ENCODE measurements around the gene FBXO38. TPM values are rescaled to one million over a fixed set of nuclear protein-coding genes. Genes with fewer than 3 reads are reported as not detected.

The FBXO38 gene
- total RNA-seq, 3 donors from 2014 or later, result 50.6 to 80.9 (median 67.5) TPM

GRCh38 chr5:148390914-148391313 lies 7.2 kb downstream of the FBXO38 start:
- Histone ChIP-seq H3K36me3 (no peaks in the 10 kb centered on the region), H3K4me3 (no peak overlapping the region), H3K4me1 (no peaks in the 10 kb centered on the region), H3K9me3 (no peaks in the 10 kb centered on the region), H3K27me3 (no peaks in the 10 kb centered on the region), H3K27ac (no peak overlapping the region)
- TF ChIP-seq, protein P1, sequence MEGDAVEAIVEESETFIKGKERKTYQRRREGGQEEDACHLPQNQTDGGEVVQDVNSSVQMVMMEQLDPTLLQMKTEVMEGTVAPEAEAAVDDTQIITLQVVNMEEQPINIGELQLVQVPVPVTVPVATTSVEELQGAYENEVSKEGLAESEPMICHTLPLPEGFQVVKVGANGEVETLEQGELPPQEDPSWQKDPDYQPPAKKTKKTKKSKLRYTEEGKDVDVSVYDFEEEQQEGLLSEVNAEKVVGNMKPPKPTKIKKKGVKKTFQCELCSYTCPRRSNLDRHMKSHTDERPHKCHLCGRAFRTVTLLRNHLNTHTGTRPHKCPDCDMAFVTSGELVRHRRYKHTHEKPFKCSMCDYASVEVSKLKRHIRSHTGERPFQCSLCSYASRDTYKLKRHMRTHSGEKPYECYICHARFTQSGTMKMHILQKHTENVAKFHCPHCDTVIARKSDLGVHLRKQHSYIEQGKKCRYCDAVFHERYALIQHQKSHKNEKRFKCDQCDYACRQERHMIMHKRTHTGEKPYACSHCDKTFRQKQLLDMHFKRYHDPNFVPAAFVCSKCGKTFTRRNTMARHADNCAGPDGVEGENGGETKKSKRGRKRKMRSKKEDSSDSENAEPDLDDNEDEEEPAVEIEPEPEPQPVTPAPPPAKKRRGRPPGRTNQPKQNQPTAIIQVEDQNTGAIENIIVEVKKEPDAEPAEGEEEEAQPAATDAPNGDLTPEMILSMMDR (IDR thresholded peaks at IDR 0.05), result no peak
- TF ChIP-seq POLR2A (IDR thresholded peaks at IDR 0.05) (no peak), POLR2AphosphoS5 (IDR thresholded peaks at IDR 0.05) (no peak)
- intact Hi-C loops (cut with DNase I; ENCODE audit: low total_unique reads), result no loop called here
- DNase-seq (ENCODE audit: low spot score in 2 of 2), result no peak

- TF ChIP-seq, protein P1 (IDR thresholded peaks at IDR 0.05), result no peak
- H3K27me3 ChIP-seq, result no peaks in the 10 kb centered on the region
- H3K9me3 ChIP-seq, result no peaks in the 10 kb centered on the region
- intact Hi-C loops (cut with DNase I; ENCODE audit: low total_unique reads), result no loop called here
- H3K36me3 ChIP-seq, result no peaks in the 10 kb centered on the region
- DNase-seq (ENCODE audit: low spot score in 2 of 2), result no peak
- no peaks in the 10 kb centered on the region for H3K4me1 ChIP-seq
- no peak overlapping the region for H3K27ac ChIP-seq
- no peak overlapping the region for H3K4me3 ChIP-seq
Measured at GRCh38 chr5:148391422-148391821, 7.7 kb downstream of the FBXO38 start.

- Histone ChIP-seq H3K4me1 (no peaks in the 10 kb centered on the region), H3K36me3 (no peaks in the 10 kb centered on the region)
- intact Hi-C loops (cut with DNase I; ENCODE audit: low total_unique reads), result no loop called here
Measured at GRCh38 chr5:148393390-148393741, 9.6 kb downstream of the FBXO38 start.

DNA sequence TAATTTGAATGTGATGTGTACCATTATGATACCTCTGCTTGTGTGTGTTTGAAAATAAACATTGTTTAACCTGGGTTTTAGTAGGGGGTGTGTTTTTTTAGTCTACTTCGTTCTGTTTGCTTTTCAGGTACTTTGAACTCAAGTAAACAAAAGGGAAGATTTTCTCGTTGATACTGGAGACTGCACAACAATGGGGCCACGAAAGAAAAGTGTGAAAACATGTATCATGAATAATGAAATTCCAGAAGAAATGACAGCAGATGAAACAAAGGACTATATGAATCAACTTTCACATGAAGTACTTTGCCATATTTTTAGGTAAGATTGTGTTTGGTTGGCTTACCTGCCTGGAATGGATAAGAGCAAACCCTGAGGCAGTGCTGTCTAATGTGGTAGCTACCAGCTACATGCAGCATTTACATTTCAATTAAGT lies 10.8 kb downstream of the FBXO38 start:
- Histone ChIP-seq H3K9me3 (no peaks in the 10 kb centered on the region), H3K27me3 (no peaks in the 10 kb centered on the region), H3K36me3 (no peaks in the 10 kb centered on the region), H3K4me3 (no peak overlapping the region), H3K27ac (no peak overlapping the region), H3K4me1 (no peaks in the 10 kb centered on the region)
- TF ChIP-seq POLR2A (IDR thresholded peaks at IDR 0.05) (no peak), POLR2AphosphoS5 (IDR thresholded peaks at IDR 0.05) (no peak)
- TF ChIP-seq, protein P1 (IDR thresholded peaks at IDR 0.05), result no peak
- DNase-seq (ENCODE audit: low spot score in 2 of 2), result no peak
- intact Hi-C loops (cut with DNase I; ENCODE audit: low total_unique reads), result no loop called here

More at GRCh38 chr5:148393390-148393741, 9.6 kb downstream of the FBXO38 start:
- Histone ChIP-seq H3K27me3 (no peaks in the 10 kb centered on the region), H3K9me3 (no peaks in the 10 kb centered on the region), H3K4me3 (no peak overlapping the region), H3K27ac (no peak overlapping the region)
- TF ChIP-seq, protein P1 (IDR thresholded peaks at IDR 0.05), result no peak
- no peak for TF ChIP-seq POLR2A (IDR thresholded peaks at IDR 0.05)
- TF ChIP-seq POLR2AphosphoS5 (IDR thresholded peaks at IDR 0.05), result no peak
- no peak for DNase-seq (ENCODE audit: low spot score in 2 of 2)

DNA sequence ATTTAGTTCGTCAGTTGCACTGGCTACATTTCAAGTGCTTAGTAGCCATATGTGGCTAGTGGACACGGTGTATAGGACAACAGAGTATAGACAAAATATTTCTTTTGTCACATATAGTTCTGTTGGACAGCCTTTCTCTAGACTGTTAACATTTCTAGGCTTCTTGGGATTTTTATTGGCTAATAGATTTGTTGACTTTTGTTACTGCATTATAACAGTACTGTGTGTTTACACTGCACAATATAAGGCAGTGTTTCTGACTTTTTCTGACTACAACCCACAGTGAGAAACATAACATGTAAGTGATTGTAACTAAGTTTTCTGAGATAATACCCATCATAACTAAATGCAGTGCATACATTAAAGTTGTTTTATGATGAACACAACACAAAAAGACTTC lies 11.3 kb downstream of the FBXO38 start:
- Histone ChIP-seq H3K27ac (no peak overlapping the region), H3K4me3 (no peak overlapping the region), H3K9me3 (no peaks in the 10 kb centered on the region), H3K4me1 (no peaks in the 10 kb centered on the region), H3K36me3 (no peaks in the 10 kb centered on the region), H3K27me3 (no peaks in the 10 kb centered on the region)
- intact Hi-C loops (cut with DNase I; ENCODE audit: low total_unique reads), result no loop called here
- DNase-seq (ENCODE audit: low spot score in 2 of 2), result no peak
- no peak for TF ChIP-seq POLR2AphosphoS5 (IDR thresholded peaks at IDR 0.05)
- TF ChIP-seq, protein P1 (IDR thresholded peaks at IDR 0.05), result no peak
- TF ChIP-seq POLR2A (IDR thresholded peaks at IDR 0.05), result no peak

Data from breast epithelium (tissue), 4 donors.